ENCODE data around the gene BTN1A1. TPM values are rescaled to one million over a fixed set of nuclear protein-coding genes. Genes with fewer than 3 reads are reported as not detected.

Gene BTN1A1
- total and polyA plus RNA-seq, 9 of the 15 experiments (the other 6 are each of a cell fraction or from before 2014, with no cell fraction given) = 0.01 to 0.15 (median 0.06) TPM; not detected in 4

DNA sequence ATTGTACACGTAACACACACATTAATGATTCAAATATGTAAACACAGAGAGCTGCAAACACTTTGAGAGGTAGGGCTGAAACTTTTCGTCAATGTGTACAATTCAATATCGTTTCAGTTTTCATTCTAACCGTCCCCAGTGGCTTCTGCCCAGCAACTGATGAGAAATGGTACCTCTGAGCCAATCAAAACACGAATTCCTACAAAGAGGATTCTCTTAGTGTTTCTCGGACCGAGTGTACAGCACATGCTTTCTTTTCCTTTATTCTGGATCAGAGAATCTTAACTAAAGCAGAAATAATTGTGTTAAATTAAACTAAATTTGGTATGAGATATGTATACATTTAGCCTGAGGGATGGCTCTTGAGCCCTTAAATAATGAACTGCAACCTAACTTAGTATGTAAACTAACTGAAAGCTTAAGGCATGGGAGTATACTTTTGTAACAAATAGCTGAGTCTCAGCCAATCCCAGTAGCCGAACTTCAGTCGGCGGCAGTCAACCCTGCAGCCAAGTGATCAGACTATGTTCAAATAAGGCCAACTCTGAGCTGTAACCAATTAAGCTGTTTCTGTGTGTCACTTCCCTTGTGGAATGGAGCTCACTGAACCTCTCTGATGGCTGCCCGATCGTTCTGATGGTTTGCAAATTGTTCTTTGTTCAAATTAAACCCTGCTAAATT, 26.2 kb upstream of the BTN1A1 start (continued):
- TF ChIP-seq MBD1 (CRISPR knock-in tag; IDR thresholded peaks at IDR 0.05) = no peak
- TF ChIP-seq NR4A1 (CRISPR knock-in tag; IDR thresholded peaks at IDR 0.05) = no peak
- TF ChIP-seq NR4A1 (tag; IDR thresholded peaks at IDR 0.05) = no peak
- peak; percentile 69 for TF ChIP-seq GABPA (tag; conservative IDR thresholded peaks at IDR 0.05; ENCODE audit: low read depth)
- TF ChIP-seq NR2F6 (CRISPR knock-in tag; IDR thresholded peaks at IDR 0.05) = no peak
- TF ChIP-seq CCAR2 (IDR thresholded peaks at IDR 0.05; ENCODE audit: low read depth, low read length) = no peak
- TF ChIP-seq ZBTB26 (CRISPR knock-in tag; IDR thresholded peaks at IDR 0.05) = no peak
- TF ChIP-seq TCF7 (IDR thresholded peaks at IDR 0.05; ENCODE audit: borderline replicate concordance) = no peak
- 0 out of 2 replicates have a peak, but pooled peaks have one; percentile 36 for TF ChIP-seq NCOA6 (IDR thresholded peaks at IDR 0.05)
- no peak for TF ChIP-seq CHD2 (IDR thresholded peaks at IDR 0.05; ENCODE audit: low read depth, low read length)
- no peak for TF ChIP-seq RBM34 (IDR thresholded peaks at IDR 0.05; ENCODE audit: borderline replicate concordance, insufficient read depth, low read length)
- no peak for TF ChIP-seq NR2C2 (CRISPR knock-in tag; IDR thresholded peaks at IDR 0.05)
- peak; percentile 41; the same call in 1 of the 2 replicates for TF ChIP-seq NR2C2 (tag; IDR thresholded peaks at IDR 0.05)
- TF ChIP-seq SMAD2 (IDR thresholded peaks at IDR 0.05; ENCODE audit: low read depth, low read length) = no peak
- TF ChIP-seq, protein P1, sequence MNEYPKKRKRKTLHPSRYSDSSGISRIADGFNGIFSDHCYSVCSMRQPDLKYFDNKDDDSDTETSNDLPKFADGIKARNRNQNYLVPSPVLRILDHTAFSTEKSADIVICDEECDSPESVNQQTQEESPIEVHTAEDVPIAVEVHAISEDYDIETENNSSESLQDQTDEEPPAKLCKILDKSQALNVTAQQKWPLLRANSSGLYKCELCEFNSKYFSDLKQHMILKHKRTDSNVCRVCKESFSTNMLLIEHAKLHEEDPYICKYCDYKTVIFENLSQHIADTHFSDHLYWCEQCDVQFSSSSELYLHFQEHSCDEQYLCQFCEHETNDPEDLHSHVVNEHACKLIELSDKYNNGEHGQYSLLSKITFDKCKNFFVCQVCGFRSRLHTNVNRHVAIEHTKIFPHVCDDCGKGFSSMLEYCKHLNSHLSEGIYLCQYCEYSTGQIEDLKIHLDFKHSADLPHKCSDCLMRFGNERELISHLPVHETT (CRISPR knock-in tag; conservative IDR thresholded peaks at IDR 0.05 in 1 of 2, IDR thresholded peaks at IDR 0.05 in 1 of 2) = peak in 1 of 2 experiments; percentile 46; a peak in 1 of 4 replicates
- no peak for TF ChIP-seq MTA3 (IDR thresholded peaks at IDR 0.05; ENCODE audit: borderline replicate concordance)
- TF ChIP-seq CREM (IDR thresholded peaks at IDR 0.05; ENCODE audit: low read depth) = peak; percentile 96
- TF ChIP-seq BHLHE40 (IDR thresholded peaks at IDR 0.05; ENCODE audit: low read length) = peak; percentile 56
- TF ChIP-seq DEAF1 (CRISPR knock-in tag; IDR thresholded peaks at IDR 0.05) = peak; percentile 7; the same call in 1 of the 2 replicates
- no peak for TF ChIP-seq HDAC1 (IDR thresholded peaks at IDR 0.05)
- no peak for TF ChIP-seq ZNF140 (CRISPR knock-in tag; IDR thresholded peaks at IDR 0.05)
